Trophoblast cell (in vitro differentiated cells and primary cell): Measurements from ENCODE around the gene SLC22A17.
A peak's percentile ranks its signal among the peaks of the same experiment; 100 is the strongest.
"Not testable (repeated sequence)": the region's sequence is repeated elsewhere in the genome, so short reads cannot be mapped to it uniquely, and the experiment has no call there.

ENCODE experiments used
- DNase-seq, 2 donors: peaks; one replicate each; pipeline ENCODE4 v3.0.0-alpha.2; 2016
- H2AFZ ChIP-seq: 2 replicates; pipeline ENCODE4 v1.6.1; 2013; ENCODE audit warnings: low read length, moderate library complexity, mild to moderate bottlenecking; ENCODE audit not compliant: insufficient read depth, poor library complexity
- H2AK5ac ChIP-seq: 2 replicates; pipeline ENCODE4 v1.6.1; 2013; ENCODE audit warnings: mild to moderate bottlenecking, low read length
- H2BK120ac ChIP-seq: 2 replicates; pipeline ENCODE4 v1.6.1; 2013; ENCODE audit warnings: low read length, mild to moderate bottlenecking, moderate library complexity; ENCODE audit not compliant: insufficient read depth, poor library complexity
- H2BK12ac ChIP-seq: 2 replicates; pipeline ENCODE4 v1.6.1; 2013; ENCODE audit warnings: mild to moderate bottlenecking, low read length, moderate library complexity
- H2BK5ac ChIP-seq: 2 replicates; pipeline ENCODE4 v1.6.1; 2013; ENCODE audit warnings: low read length, low read depth, moderate library complexity, mild to moderate bottlenecking; ENCODE audit not compliant: poor library complexity
- H3K14ac ChIP-seq: 2 replicates; pipeline ENCODE4 v1.6.1; 2013; ENCODE audit warnings: mild to moderate bottlenecking, low read length
- H3K18ac ChIP-seq: 2 replicates; pipeline ENCODE4 v1.6.1; 2013; ENCODE audit warnings: mild to moderate bottlenecking, low read length
- H3K23ac ChIP-seq: 2 replicates; pipeline ENCODE4 v1.6.1; 2013; ENCODE audit warnings: low read length
- H3K27ac ChIP-seq: 2 replicates; pipeline ENCODE4 v1.5.1; 2013; ENCODE audit warnings: low read depth, mild to moderate bottlenecking, inconsistent platforms, low read length, moderate library complexity
- H3K27me3 ChIP-seq: 2 replicates; pipeline ENCODE4 v1.6.1; 2013; ENCODE audit warnings: inconsistent platforms, mild to moderate bottlenecking, low read length, moderate library complexity; ENCODE audit not compliant: insufficient read depth
- H3K36me3 ChIP-seq, 2 experiments: 1 replicate in 1 of 2; 2 replicates in 1 of 2; pipeline ENCODE4 v1.6.1; 2013; ENCODE audit warnings: low read length in 2 of 2, mild to moderate bottlenecking in 2 of 2, moderate library complexity in 1 of 2; ENCODE audit not compliant: insufficient read depth in 2 of 2, control insufficient read depth in 1 of 2
- H3K4ac ChIP-seq: 2 replicates; pipeline ENCODE4 v1.6.1; 2013; ENCODE audit warnings: low read depth, mild to moderate bottlenecking, low read length, moderate library complexity
- H3K4me1 ChIP-seq, 2 experiments: 1 replicate in 1 of 2; 2 replicates in 1 of 2; pipeline ENCODE4 v1.6.1; 2013; ENCODE audit warnings: low read length in 2 of 2, mild to moderate bottlenecking in 2 of 2, moderate library complexity in 1 of 2; ENCODE audit not compliant: insufficient read depth in 2 of 2, control insufficient read depth in 1 of 2
- H3K4me2 ChIP-seq: 2 replicates; pipeline ENCODE4 v1.6.1; 2013; ENCODE audit warnings: inconsistent platforms, mild to moderate bottlenecking, low read length, moderate library complexity
- H3K4me3 ChIP-seq: 2 replicates; pipeline ENCODE4 v1.5.1; 2013; ENCODE audit warnings: mild to moderate bottlenecking, low read depth, low read length, inconsistent platforms
- H3K79me1 ChIP-seq: one replicate; pipeline ENCODE4 v1.6.1; 2013; ENCODE audit warnings: low read length
- H3K79me2 ChIP-seq: 2 replicates; pipeline ENCODE4 v1.6.1; 2013; ENCODE audit warnings: low read length, mild to moderate bottlenecking; ENCODE audit not compliant: control insufficient read depth, insufficient read depth, poor library complexity
- H3K9ac ChIP-seq: 2 replicates; pipeline ENCODE4 v1.6.1; 2013; ENCODE audit warnings: mild to moderate bottlenecking, low read length
- H3K9me3 ChIP-seq: 2 replicates; pipeline ENCODE4 v1.6.1; 2013; ENCODE audit warnings: low read depth, mild to moderate bottlenecking, control low read depth, inconsistent platforms, low read length; ENCODE audit not compliant: insufficient read depth
- H4K12ac ChIP-seq: 2 replicates; pipeline ENCODE4 v1.6.1; 2013; ENCODE audit warnings: low read depth, mild to moderate bottlenecking, low read length, moderate library complexity
- H4K8ac ChIP-seq: 2 replicates; pipeline ENCODE4 v1.6.1; 2013; ENCODE audit warnings: low read depth, mild to moderate bottlenecking, low read length, moderate library complexity
- H4K91ac ChIP-seq: one replicate; pipeline ENCODE4 v1.6.1; 2013; ENCODE audit warnings: low read depth, mild to moderate bottlenecking, low read length, moderate library complexity
- WGBS: extraction: QIAGEN DNeasy Blood & Tissue Kit; methylation state at CpG from one replicate; pipeline ENCODE4 v1.1.7; 2013; ENCODE audit warnings: missing lambda C conversion rate; ENCODE audit not compliant: insufficient read length, insufficient coverage; ENCODE audit errors: extremely low coverage; 5-methylcytosine and 5-hydroxymethylcytosine counted together

SLC22A17 gene

DNA sequence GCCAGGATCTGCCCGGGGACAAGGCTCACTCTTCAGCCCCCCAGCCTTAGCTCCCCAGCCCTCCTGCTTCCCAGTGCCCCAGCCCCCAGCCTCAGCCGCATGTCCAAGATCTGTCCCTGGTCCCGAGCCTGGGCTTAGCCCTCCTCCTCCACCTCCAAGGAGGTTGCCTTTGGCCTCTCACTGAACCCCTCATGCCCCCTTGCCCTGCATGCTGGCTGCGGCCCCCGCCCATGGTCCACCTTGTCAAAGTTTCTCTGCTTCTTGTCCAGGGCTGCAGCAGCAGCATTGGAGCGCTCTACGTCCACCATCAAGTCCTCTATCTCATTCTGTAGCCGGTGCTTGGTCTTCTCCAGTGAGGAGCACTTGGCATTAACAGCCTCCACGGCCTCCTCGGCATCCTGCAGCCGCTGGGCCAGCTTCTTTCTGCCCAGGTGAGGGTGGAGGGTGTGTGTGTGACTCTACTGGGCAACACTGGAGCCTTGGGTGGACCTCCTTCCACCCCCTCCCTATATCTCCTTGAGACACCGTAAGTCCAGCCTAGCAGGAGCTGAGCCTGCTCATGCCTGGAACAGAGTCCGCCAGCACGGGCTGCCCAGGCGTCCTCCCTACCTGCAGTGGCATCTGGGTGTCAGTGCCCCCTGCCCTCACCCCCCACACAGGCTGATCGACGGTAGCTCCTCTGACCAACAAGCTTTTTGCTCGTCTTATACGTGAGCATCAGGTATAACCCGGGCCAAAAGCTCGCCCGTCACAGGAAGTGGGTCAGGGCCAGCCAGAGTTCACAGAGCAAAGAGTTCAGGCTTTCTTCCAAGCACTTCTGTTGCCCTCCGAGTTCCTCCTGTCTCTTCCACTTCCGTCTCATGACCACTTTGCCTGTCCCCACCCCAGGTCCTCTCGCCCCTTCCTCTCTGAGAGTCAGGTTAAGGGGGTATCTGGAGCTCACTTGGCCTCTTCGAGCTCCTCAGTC lies 35.5 kb upstream of the SLC22A17 start:
- no peak overlapping the region for H4K8ac ChIP-seq
- no peak overlapping the region for H2BK12ac ChIP-seq
- H2AK5ac ChIP-seq, result no peak overlapping the region
- no peak overlapping the region for H3K23ac ChIP-seq
- H4K91ac ChIP-seq, result no peak overlapping the region
- no peaks in the 10 kb centered on the region for H3K27me3 ChIP-seq
- no peak overlapping the region for H3K4me3 ChIP-seq
- no peak overlapping the region for H2BK120ac ChIP-seq
- DNase-seq, result no peak
- WGBS, result no CpG with 5 or more reads among the region's 26 CpGs
- no peaks in the 10 kb centered on the region for H3K79me2 ChIP-seq
- no peaks in the 10 kb centered on the region for H3K4me1 ChIP-seq
- H3K9ac ChIP-seq, result no peak overlapping the region
- no peak overlapping the region for H3K4ac ChIP-seq
- H3K14ac ChIP-seq, result no peak overlapping the region
- H2AFZ ChIP-seq, result no peak overlapping the region
- no peak overlapping the region for H3K4me2 ChIP-seq
- H3K79me1 ChIP-seq, result no peaks in the 10 kb centered on the region
- H3K27ac ChIP-seq, result no peak overlapping the region
- no peaks in the 10 kb centered on the region for H3K36me3 ChIP-seq
- H2BK5ac ChIP-seq, result no peak overlapping the region
- H3K18ac ChIP-seq, result no peak overlapping the region
- no peaks in the 10 kb centered on the region for H3K9me3 ChIP-seq
- H4K12ac ChIP-seq, result no peak overlapping the region

DNA sequence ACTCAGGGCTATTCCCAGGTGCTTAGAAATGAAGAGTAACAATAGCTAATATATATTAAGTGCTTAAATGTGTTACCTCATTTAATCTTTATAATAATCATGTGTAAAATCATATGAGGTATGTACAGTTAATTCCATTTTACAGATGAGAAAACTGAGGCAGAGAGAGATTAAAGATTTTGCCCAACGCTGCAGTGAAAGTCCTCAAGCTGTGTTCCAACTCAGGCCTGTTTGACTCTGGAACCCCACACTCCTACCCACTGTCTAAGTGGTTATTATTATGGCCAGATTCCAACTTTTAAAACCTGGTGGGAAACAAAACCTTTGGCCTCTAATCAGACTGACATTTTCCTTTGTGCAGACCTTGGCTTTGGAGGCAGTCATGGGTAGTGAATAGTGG lies 34.3 kb upstream of the SLC22A17 start:
- H3K9me3 ChIP-seq, result no peaks in the 10 kb centered on the region
- no peaks in the 10 kb centered on the region for H3K4me1 ChIP-seq
- H3K4ac ChIP-seq, result no peak overlapping the region
- no peak overlapping the region for H2BK5ac ChIP-seq
- H3K9ac ChIP-seq, result no peak overlapping the region
- H2BK12ac ChIP-seq, result no peak overlapping the region
- H2BK120ac ChIP-seq, result no peak overlapping the region
- no peak overlapping the region for H3K4me2 ChIP-seq
- no peak overlapping the region for H4K12ac ChIP-seq
- no peak overlapping the region for H2AFZ ChIP-seq
- H4K8ac ChIP-seq, result no peak overlapping the region
- no peaks in the 10 kb centered on the region for H3K36me3 ChIP-seq
- H3K18ac ChIP-seq, result no peak overlapping the region
- H3K23ac ChIP-seq, result no peak overlapping the region
- H3K4me3 ChIP-seq, result no peak overlapping the region
- H3K79me1 ChIP-seq, result no peaks in the 10 kb centered on the region
- H3K79me2 ChIP-seq, result no peaks in the 10 kb centered on the region
- H3K14ac ChIP-seq, result no peak overlapping the region
- H3K27ac ChIP-seq, result no peak overlapping the region
- H2AK5ac ChIP-seq, result no peak overlapping the region
- H4K91ac ChIP-seq, result no peak overlapping the region
- H3K27me3 ChIP-seq, result no peaks in the 10 kb centered on the region
- WGBS, result no CpG with 5 or more reads among the region's 1 CpG
- DNase-seq, result no peak

DNA sequence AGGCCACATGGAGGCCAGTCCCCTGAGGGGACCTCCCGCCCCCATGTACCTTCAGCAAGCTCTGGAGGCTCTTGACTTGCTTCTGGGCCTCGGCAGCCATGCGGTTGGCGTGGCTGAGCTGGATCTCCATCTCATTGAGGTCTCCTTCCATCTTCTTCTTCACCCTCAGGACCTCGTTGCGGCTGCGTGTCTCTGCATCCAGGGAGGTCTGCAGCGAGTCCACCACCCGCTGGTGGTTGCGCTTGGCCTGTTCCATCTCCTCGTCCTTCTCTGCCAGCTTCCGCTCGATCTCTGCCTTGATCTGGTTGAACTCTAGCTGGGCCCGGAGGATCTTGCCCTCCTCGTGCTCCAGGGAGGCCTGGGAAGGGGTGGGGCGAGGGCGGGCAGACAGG lies 33.6 kb upstream of the SLC22A17 start:
- not testable (repeated sequence) for H4K91ac ChIP-seq, H3K79me1 ChIP-seq, H3K4me2 ChIP-seq, H2BK12ac ChIP-seq, H4K8ac ChIP-seq, H3K9ac ChIP-seq, H3K4me3 ChIP-seq, H4K12ac ChIP-seq, H2AK5ac ChIP-seq, H3K4ac ChIP-seq, H3K36me3 ChIP-seq, H3K14ac ChIP-seq, H2AFZ ChIP-seq, H2BK120ac ChIP-seq, H2BK5ac ChIP-seq, H3K4me1 ChIP-seq, DNase-seq, H3K27ac ChIP-seq, H3K23ac ChIP-seq, H3K9me3 ChIP-seq, H3K18ac ChIP-seq, H3K79me2 ChIP-seq, H3K27me3 ChIP-seq
- no CpG with 5 or more reads among the region's 17 CpGs for WGBS

DNA sequence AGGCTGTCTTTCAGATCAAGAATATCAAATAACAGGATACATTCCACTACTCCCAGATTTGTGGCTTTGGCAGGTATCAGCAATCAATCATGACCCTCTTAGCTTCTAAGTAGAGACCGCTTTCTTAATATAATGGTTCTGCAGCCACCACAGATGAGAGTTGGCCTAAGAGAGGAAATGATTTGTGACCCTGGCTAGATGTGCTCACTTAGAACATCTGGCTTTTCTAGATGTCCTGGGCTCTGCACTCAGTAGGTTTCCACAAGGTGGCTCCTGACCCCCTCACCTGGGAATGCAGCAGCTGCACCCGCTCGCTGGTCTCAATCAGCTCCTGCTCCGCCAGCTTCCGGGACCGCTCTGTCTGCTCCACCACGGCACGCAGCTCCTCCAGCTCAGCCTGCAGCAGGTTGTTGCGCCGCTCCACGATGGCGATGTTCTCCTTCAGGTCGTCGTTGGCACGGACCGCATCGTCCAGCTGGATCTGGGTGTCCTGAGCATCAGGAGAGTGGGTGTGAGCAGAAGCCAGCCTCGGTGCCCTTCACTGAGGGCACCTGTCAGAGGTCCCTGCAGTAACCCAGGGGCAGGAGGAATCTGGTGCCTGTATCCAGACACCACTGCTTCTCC lies 33.1 kb upstream of the SLC22A17 start:
- Histone ChIP-seq H2BK5ac (no peak overlapping the region), H3K9me3 (no peaks in the 10 kb centered on the region), H3K18ac (no peak overlapping the region), H3K4me1 (no peaks in the 10 kb centered on the region), H3K27me3 (no peaks in the 10 kb centered on the region), H3K9ac (no peak overlapping the region), H4K12ac (no peak overlapping the region), H3K27ac (no peak overlapping the region), H4K8ac (no peak overlapping the region), H3K4ac (no peak overlapping the region), H2BK120ac (no peak overlapping the region), H3K79me1 (no peaks in the 10 kb centered on the region), H4K91ac (no peak overlapping the region), H3K4me2 (no peak overlapping the region), H2AK5ac (no peak overlapping the region), H3K23ac (no peak overlapping the region), H2BK12ac (no peak overlapping the region), H3K36me3 (no peaks in the 10 kb centered on the region), H3K14ac (no peak overlapping the region), H3K4me3 (no peak overlapping the region), H2AFZ (no peak overlapping the region), H3K79me2 (no peaks in the 10 kb centered on the region)
- no CpG with 5 or more reads among the region's 18 CpGs for WGBS
- peak in 1 of 2 donors; percentile 9 for DNase-seq
